Ovary (tissue), 9 donors: Measurements from ENCODE around the gene MRPL24. TPM values are rescaled to one million over a fixed set of nuclear protein-coding genes. Genes with fewer than 3 reads are reported as not detected.

Experiments
- DNase-seq, 5 donors: peaks; one replicate each; pipeline ENCODE4 v3.0.0-alpha.2; 2019 to 2020
- H3K27ac ChIP-seq, 2 donors: fragments of 200-600 bp; one replicate each; pipeline versions ENCODE4 v1.5.1 to v1.8.0; 2019 to 2022
- H3K27me3 ChIP-seq: fragments of 200-600 bp; one replicate; pipeline ENCODE4 v1.8.0; 2022
- H3K36me3 ChIP-seq: fragments of 200-600 bp; sonication (generic); one replicate; pipeline ENCODE4 v1.5.1; 2019
- H3K4me1 ChIP-seq: one replicate; pipeline ENCODE4 v1.8.1; 2013; ENCODE audit warnings: mild to moderate bottlenecking, moderate library complexity; ENCODE audit not compliant: insufficient read depth
- H3K4me3 ChIP-seq: fragments of 200-600 bp; sonication (generic); one replicate; pipeline ENCODE4 v1.5.1; 2017
- H3K9me3 ChIP-seq, 2 donors: fragments of 200-600 bp in 1 of 2; sonication (generic) in 1 of 2; one replicate each; pipeline versions ENCODE4 v1.5.1 to v1.8.1; 2013 to 2019; ENCODE audit warnings: mild to moderate bottlenecking in 1 of 2, moderate library complexity in 1 of 2
- CTCF ChIP-seq, 3 donors: fragments of 450-650 bp in 2 of 3; fragments of 200-600 bp in 1 of 3; IDR thresholded peaks; one replicate each; pipeline versions ENCODE4 v1.5.1 to v1.8.0; 2016 to 2022; ENCODE audit warnings: antibody characterized with exemption in 3 of 3, mild to moderate bottlenecking in 1 of 3
- EP300 ChIP-seq: sonication (generic); formaldehyde crosslinking; IDR thresholded peaks from one replicate; pipeline ENCODE4 v1.6.1; 2017; ENCODE audit warnings: antibody characterized with exemption
- POLR2A ChIP-seq: fragments of 450-650 bp; IDR thresholded peaks from one replicate; pipeline ENCODE4 v1.6.1; 2017; ENCODE audit warnings: antibody characterized with exemption, mild to moderate bottlenecking, moderate library complexity
- WGBS, 3 donors: extraction: QIAGEN DNeasy Blood & Tissue Kit in 1 of 3; methylation state at CpG; one replicate each; pipeline versions ENCODE4 v1.1.5 to v1.1.7; 2013 to 2017; 5-methylcytosine and 5-hydroxymethylcytosine counted together
- intact Hi-C, 4 donors: fragments of 100-400 bp; cut with DNase I; formaldehyde crosslinking; loops; one replicate each; pipeline versions ENCODE4 v1.11.0 to v1.15.1; 2022 to 2023
- polyA plus RNA-seq, 2 donors: library from polyadenylated mRNA; stranded (reverse); fragments of 200-250 nt in 1 of 2; fragments of 350-450 nt in 1 of 2; fragmentation: Illumina TruSeq in 1 of 2; extraction: RNeasy Lipid Tissue Mini Kit (QIAGEN cat#74804) in 1 of 2; gene quantifications; one replicate each; pipeline ENCODE4 v1.2.3, GENCODE V29; 2013 to 2014
- total RNA-seq, 7 donors: library from RNA; depleted of rRNA in 2 of 7; stranded (reverse); fragments of >200 nt in 2 of 7; fragmentation: NEBNext Ultra II Directional in 3 of 7; extraction: Animal tissue kit (Norgen Biotek cat#: 25700) in 3 of 7; gene quantifications; one replicate each; pipeline versions ENCODE4 v1.1.0 to v1.2.4, GENCODE V29; 2016 to 2023
- donor health status: DM: no; HTN: no; CAD: no; lungs with moderate emphysema.
- donor health status: DM: no; HTN: no; CAD: no.
- donor health status: Bipolar disorder and iron deficiency.
- donor health status: DM: yes; HTN: yes; CAD: no.
- donor health status: DM: no; HTN: no; CAD: no.
- donor health status: DM: yes; HTN: yes; CAD: no.

Gene MRPL24
- total and polyA plus RNA-seq, 9 donors = 23.1 to 173 (median 68.3) TPM

DNA sequence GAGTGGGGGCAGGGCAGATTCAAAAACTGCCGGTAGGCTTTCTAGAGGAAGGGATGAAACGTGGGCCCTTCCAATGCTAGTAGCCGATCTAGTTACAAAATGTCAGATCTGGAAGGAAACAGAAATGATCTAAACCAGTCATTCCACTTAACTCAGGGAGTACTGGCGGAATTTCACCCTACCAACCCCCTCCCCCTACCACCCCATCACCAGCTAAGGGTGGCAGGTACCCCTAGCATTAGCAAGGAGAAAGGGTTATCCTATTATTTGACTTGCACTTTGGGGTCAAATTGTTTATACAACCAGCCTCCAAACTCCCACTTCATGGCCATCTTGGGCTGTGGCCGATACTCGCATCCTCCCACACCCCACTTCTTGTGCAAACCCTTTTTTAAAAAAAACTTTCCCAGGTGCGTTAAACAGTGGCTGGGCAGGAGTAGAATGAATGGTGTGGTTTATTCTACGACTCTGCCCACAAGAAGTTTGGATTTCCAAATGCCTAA, 644 bp upstream of the MRPL24 start:
- H3K9me3 ChIP-seq = no peaks in the 10 kb centered on the region
- 42 to 49% (median 47%) methylated on average over 8 of the region's 8 CpGs for WGBS, 3 donors
- no peaks in the 10 kb centered on the region for H3K27me3 ChIP-seq
- H3K27ac ChIP-seq = peak overlapping the region; percentile 13 to 83
- H3K4me1 ChIP-seq = peaks cover 8% of the 10 kb centered on the region
- intact Hi-C loops = loop anchor here in 2 of 4 donors (1.0 to 2.0 kb wide), 2 partner anchors 13 to 25 kb away; partner anchors contain the start of genes ISG20L2 (in 1 of the 2), METTL25B (in 1 of the 2) and PRCC (in 1 of the 2)
- H3K4me3 ChIP-seq = peak overlapping the region; percentile 25
- DNase-seq = no peak
- H3K36me3 ChIP-seq = no peaks in the 10 kb centered on the region
- no peak for TF ChIP-seq POLR2A
- TF ChIP-seq CTCF (IDR thresholded peaks at IDR 0.05) = no peak
- TF ChIP-seq EP300 = no peak

DNA sequence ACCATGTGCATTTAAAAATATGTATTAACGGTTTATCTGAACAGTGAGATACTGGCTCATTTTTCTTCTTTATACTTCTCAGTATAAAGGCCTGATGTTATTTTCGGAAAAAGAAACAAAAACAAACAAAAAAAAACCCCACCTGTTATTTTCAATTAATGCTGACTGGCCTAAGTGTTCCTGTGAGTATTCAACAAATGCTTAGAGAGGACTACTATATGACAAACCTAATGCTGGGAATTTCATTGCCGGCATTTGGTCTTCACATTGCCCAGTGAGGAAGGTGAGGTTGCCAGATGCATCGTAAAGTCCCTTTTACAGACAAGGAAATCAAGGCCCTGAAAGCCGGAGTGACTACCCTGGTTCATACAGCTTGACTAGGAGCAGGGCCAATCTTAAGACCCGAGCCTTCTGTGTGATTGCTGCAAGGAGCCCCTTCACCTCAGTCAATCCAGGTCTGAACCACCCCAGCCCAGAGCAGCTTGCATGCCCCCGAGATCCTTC, 599 bp downstream of the MRPL24 start:
- Histone ChIP-seq H3K9me3 (no peaks in the 10 kb centered on the region), H3K27ac (peak overlapping the region in 1 of 2 donors; percentile 23), H3K4me3 (peak overlapping the region; percentile 74), H3K36me3 (no peaks in the 10 kb centered on the region), H3K27me3 (no peaks in the 10 kb centered on the region), H3K4me1 (peaks cover 4% of the 10 kb centered on the region)
- TF ChIP-seq POLR2A (no peak), EP300 (no peak), CTCF (IDR thresholded peaks at IDR 0.05) (no peak)
- no peak for DNase-seq
- WGBS, 3 donors = 6 to 9% (median 7%) methylated on average over 7 of the region's 7 CpGs
- intact Hi-C loops = loop anchor here in 1 of 4 donors (2.0 kb wide), 1 partner anchor 27 kb away; the partner anchor contains the start of gene PRCC

DNA sequence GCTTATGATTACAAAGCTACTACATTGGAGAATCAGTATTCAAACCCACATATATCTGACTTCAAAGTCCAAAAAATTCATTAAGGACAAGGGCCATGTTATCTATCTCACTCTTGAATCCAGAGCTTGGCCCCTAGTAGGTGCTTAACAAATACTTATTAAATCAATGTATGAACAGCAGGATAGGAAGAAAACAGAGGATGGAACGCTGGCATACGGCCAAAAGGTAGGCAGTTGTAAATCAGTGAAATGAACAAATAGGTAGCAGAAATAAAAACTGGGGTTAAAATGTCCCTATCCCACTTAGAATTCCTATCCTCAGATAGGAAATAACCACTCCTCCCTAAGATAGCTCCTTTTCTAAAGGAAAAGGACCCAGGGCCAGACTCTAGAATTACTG, 2.0 kb downstream of the MRPL24 start:
- Histone ChIP-seq H3K27ac (no peak overlapping the region), H3K4me1 (peaks cover 4% of the 10 kb centered on the region), H3K27me3 (no peaks in the 10 kb centered on the region), H3K36me3 (no peaks in the 10 kb centered on the region), H3K4me3 (no peak overlapping the region), H3K9me3 (no peaks in the 10 kb centered on the region)
- intact Hi-C loops = no loop called here
- DNase-seq = peak in 1 of 5 donors; percentile 35
- 65 to 73% (median 68%) methylated on average over 2 of the region's 2 CpGs for WGBS, 3 donors
- TF ChIP-seq POLR2A = no peak
- TF ChIP-seq CTCF (IDR thresholded peaks at IDR 0.05) = no peak
- no peak for TF ChIP-seq EP300

GRCh38 chr1:156738407-156738806, 2.5 kb downstream of the MRPL24 start:
- WGBS, 3 donors = 72 to 82% (median 73%) methylated on average over 10 of the region's 10 CpGs

More at GRCh38 chr1:156738407-156738806, 2.5 kb downstream of the MRPL24 start:
- Histone ChIP-seq H3K36me3 (no peaks in the 10 kb centered on the region), H3K9me3 (no peaks in the 10 kb centered on the region), H3K4me1 (peaks cover 4% of the 10 kb centered on the region), H3K4me3 (no peak overlapping the region), H3K27ac (no peak overlapping the region), H3K27me3 (no peaks in the 10 kb centered on the region)
- no peak for TF ChIP-seq POLR2A
- no peak for TF ChIP-seq CTCF (IDR thresholded peaks at IDR 0.05)
- TF ChIP-seq EP300 = no peak
- intact Hi-C loops = no loop called here
- no peak for DNase-seq
